Loucy (cell line): ENCODE measurements around the gene GALNT11.

ENCODE experiments used
- H2AFZ ChIP-seq: fragments of 200-600 bp; sonication (generic); 2 replicates; pipeline ENCODE4 v1.6.0; 2016; ENCODE audit warnings: antibody characterized with exemption, mild to moderate bottlenecking, low read length, moderate library complexity
- H3F3A ChIP-seq: fragments of 200-600 bp; 2 replicates; pipeline ENCODE4 v1.6.0; 2016; ENCODE audit warnings: antibody characterized with exemption, low read depth, mild to moderate bottlenecking
- H3K27me3 ChIP-seq: fragments of 200-600 bp; sonication (generic); 2 replicates; pipeline ENCODE4 v1.6.1; 2014; ENCODE audit warnings: low read length, mild to moderate bottlenecking; ENCODE audit not compliant: insufficient read depth, poor library complexity, severe bottlenecking
- H3K36me3 ChIP-seq: fragments of 200-600 bp; sonication (generic); 2 replicates; pipeline ENCODE4 v1.6.1; 2016; ENCODE audit warnings: low read length; ENCODE audit not compliant: insufficient read depth
- H3K4me1 ChIP-seq: fragments of 200-600 bp; sonication (generic); 2 replicates; pipeline ENCODE4 v1.5.1; 2014; ENCODE audit warnings: low read length, mild to moderate bottlenecking; ENCODE audit not compliant: insufficient read depth, poor library complexity, severe bottlenecking
- H3K4me2 ChIP-seq: fragments of 200-600 bp; sonication (generic); 2 replicates; pipeline ENCODE4 v1.6.0; 2014; ENCODE audit warnings: antibody characterized with exemption, low read length, low read depth, mild to moderate bottlenecking; ENCODE audit not compliant: poor library complexity, severe bottlenecking
- H3K4me3 ChIP-seq: fragments of 200-600 bp; sonication (generic); 2 replicates; pipeline ENCODE4 v1.5.1; 2014; ENCODE audit warnings: low read length, mild to moderate bottlenecking, mixed read lengths; ENCODE audit not compliant: poor library complexity, severe bottlenecking
- H3K79me2 ChIP-seq: fragments of 200-600 bp; sonication (generic); 2 replicates; pipeline ENCODE4 v1.6.1; 2014; ENCODE audit warnings: low read length; ENCODE audit not compliant: insufficient read depth
- H3K9ac ChIP-seq: fragments of 200-600 bp; sonication (generic); 2 replicates; pipeline ENCODE4 v1.6.0; 2014; ENCODE audit warnings: mild to moderate bottlenecking, low read depth, low read length, moderate library complexity; ENCODE audit not compliant: poor library complexity, severe bottlenecking
- H3K9me2 ChIP-seq: fragments of 200-600 bp; sonication (generic); replicated peaks from 2 replicates; pipeline ENCODE4 v1.6.1; 2016; ENCODE audit warnings: low read depth, low read length, mixed read lengths
- H3K9me3 ChIP-seq: fragments of 200-600 bp; sonication (generic); 2 replicates; pipeline ENCODE4 v1.6.1; 2014; ENCODE audit warnings: mild to moderate bottlenecking, antibody characterized with exemption, low read length, low read depth; ENCODE audit not compliant: insufficient read depth
- H4K20me1 ChIP-seq: fragments of 200-600 bp; sonication (generic); 2 replicates; pipeline ENCODE4 v1.6.0; 2014; ENCODE audit warnings: antibody characterized with exemption, low read length, mild to moderate bottlenecking; ENCODE audit not compliant: insufficient read depth, poor library complexity, severe bottlenecking
- EZH2phosphoT487 ChIP-seq: fragments of 200-600 bp; IDR thresholded peaks from 2 replicates; pipeline ENCODE4 v1.6.1; 2018; ENCODE audit warnings: antibody characterized with exemption, mild to moderate bottlenecking, moderate library complexity, borderline replicate concordance
- TF ChIP-seq, protein P1 (sequence below): fragments of 200-600 bp; sonication (generic); conservative IDR thresholded peaks from 2 replicates; pipeline ENCODE4 v1.5.1; 2014; ENCODE audit warnings: mild to moderate bottlenecking, antibody characterized with exemption, low read length

Gene GALNT11

GRCh38 chr7:152133804-152134203, 108.3 kb downstream of the GALNT11 start:
- no peaks in the 10 kb centered on the region for H3K27me3 ChIP-seq
- H4K20me1 ChIP-seq = no peaks in the 10 kb centered on the region
- H3K9me3 ChIP-seq = no peaks in the 10 kb centered on the region
- H3K4me2 ChIP-seq = no peak overlapping the region
- H3K9ac ChIP-seq = no peak overlapping the region
- TF ChIP-seq EZH2phosphoT487 = no peak
- TF ChIP-seq, protein P1, sequence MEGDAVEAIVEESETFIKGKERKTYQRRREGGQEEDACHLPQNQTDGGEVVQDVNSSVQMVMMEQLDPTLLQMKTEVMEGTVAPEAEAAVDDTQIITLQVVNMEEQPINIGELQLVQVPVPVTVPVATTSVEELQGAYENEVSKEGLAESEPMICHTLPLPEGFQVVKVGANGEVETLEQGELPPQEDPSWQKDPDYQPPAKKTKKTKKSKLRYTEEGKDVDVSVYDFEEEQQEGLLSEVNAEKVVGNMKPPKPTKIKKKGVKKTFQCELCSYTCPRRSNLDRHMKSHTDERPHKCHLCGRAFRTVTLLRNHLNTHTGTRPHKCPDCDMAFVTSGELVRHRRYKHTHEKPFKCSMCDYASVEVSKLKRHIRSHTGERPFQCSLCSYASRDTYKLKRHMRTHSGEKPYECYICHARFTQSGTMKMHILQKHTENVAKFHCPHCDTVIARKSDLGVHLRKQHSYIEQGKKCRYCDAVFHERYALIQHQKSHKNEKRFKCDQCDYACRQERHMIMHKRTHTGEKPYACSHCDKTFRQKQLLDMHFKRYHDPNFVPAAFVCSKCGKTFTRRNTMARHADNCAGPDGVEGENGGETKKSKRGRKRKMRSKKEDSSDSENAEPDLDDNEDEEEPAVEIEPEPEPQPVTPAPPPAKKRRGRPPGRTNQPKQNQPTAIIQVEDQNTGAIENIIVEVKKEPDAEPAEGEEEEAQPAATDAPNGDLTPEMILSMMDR = no peak
- H3K9me2 ChIP-seq = no peaks in the 10 kb centered on the region
- H3K36me3 ChIP-seq = peaks cover 23% of the 10 kb centered on the region; the same call in 1 of the 2 replicates
- no peak overlapping the region for H3K4me3 ChIP-seq
- no peaks in the 10 kb centered on the region for H3F3A ChIP-seq
- no peaks in the 10 kb centered on the region for H3K79me2 ChIP-seq
- no peak overlapping the region for H2AFZ ChIP-seq
- no peaks in the 10 kb centered on the region for H3K4me1 ChIP-seq

DNA sequence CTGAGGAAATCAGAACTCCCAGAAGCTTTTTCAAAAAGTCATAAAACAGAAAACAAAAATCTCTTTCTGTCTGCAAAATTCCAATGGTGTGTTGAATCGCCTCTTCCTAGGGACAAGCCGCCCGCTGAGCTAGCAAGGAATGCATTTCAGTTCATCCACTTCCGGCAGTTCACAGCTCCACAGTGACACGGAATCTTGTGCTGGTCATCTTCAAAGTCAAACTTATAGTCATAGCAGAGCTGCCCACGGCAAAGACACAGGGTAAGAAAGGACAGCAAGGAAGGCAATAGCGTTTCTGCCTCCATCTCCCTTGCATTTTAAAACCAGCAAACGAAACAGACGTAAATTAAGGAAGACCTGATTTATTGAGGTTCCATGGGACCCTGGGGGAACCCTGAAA, 111.2 kb downstream of the GALNT11 start:
- H3K4me2 ChIP-seq = no peak overlapping the region
- H3K4me3 ChIP-seq = no peak overlapping the region
- H3K9ac ChIP-seq = no peak overlapping the region
- H3K36me3 ChIP-seq = peaks cover 50% of the 10 kb centered on the region; the same call in 1 of the 2 replicates
- no peaks in the 10 kb centered on the region for H3K9me3 ChIP-seq
- H3K79me2 ChIP-seq = no peaks in the 10 kb centered on the region
- no peak for TF ChIP-seq EZH2phosphoT487
- TF ChIP-seq, protein P1 = no peak
- no peaks in the 10 kb centered on the region for H3K4me1 ChIP-seq
- no peak overlapping the region for H2AFZ ChIP-seq
- H3K9me2 ChIP-seq = no peaks in the 10 kb centered on the region
- no peaks in the 10 kb centered on the region for H3K27me3 ChIP-seq
- H4K20me1 ChIP-seq = no peaks in the 10 kb centered on the region
- H3F3A ChIP-seq = no peaks in the 10 kb centered on the region

- H3K4me1 ChIP-seq = no peaks in the 10 kb centered on the region
- peaks cover 57% of the 10 kb centered on the region; the same call in 1 of the 2 replicates for H3K36me3 ChIP-seq
Measured at GRCh38 chr7:152137476-152138025, 112.1 kb downstream of the GALNT11 start.

More at GRCh38 chr7:152137476-152138025, 112.1 kb downstream of the GALNT11 start:
- TF ChIP-seq, protein P1 = no peak
- TF ChIP-seq EZH2phosphoT487 = no peak
- no peaks in the 10 kb centered on the region for H3K9me2 ChIP-seq
- no peak overlapping the region for H3K4me3 ChIP-seq
- no peak overlapping the region for H3K4me2 ChIP-seq
- no peaks in the 10 kb centered on the region for H3K9me3 ChIP-seq
- no peaks in the 10 kb centered on the region for H3K27me3 ChIP-seq
- H4K20me1 ChIP-seq = no peaks in the 10 kb centered on the region
- H3F3A ChIP-seq = no peaks in the 10 kb centered on the region
- no peak overlapping the region for H3K9ac ChIP-seq
- H2AFZ ChIP-seq = no peak overlapping the region
- H3K79me2 ChIP-seq = no peaks in the 10 kb centered on the region
